Vagina (tissue), 2 donors: Measurements from ENCODE around the gene KDM1B. TPM values are rescaled to one million over a fixed set of nuclear protein-coding genes. Genes with fewer than 3 reads are reported as not detected.

Experiments used
- DNase-seq, 2 donors: peaks; one replicate each; pipeline ENCODE4 v3.0.0-alpha.2; 2017; ENCODE audit errors: extremely low spot score in 2 of 2
- H3K27ac ChIP-seq: fragments of 200-600 bp; sonication (generic); one replicate; pipeline ENCODE4 v1.5.1; 2019
- H3K27me3 ChIP-seq: fragments of 200-600 bp; sonication (generic); one replicate; pipeline ENCODE4 v1.5.1; 2019
- H3K36me3 ChIP-seq, 2 donors: fragments of 200-600 bp; sonication (generic); one replicate each; pipeline ENCODE4 v1.5.1; 2017 to 2019
- H3K4me1 ChIP-seq: fragments of 200-600 bp; sonication (generic); one replicate; pipeline ENCODE4 v1.5.1; 2019
- H3K4me3 ChIP-seq, 2 donors: fragments of 200-600 bp; sonication (generic); 1 replicate in 1 of 2; 2 replicates in 1 of 2; pipeline ENCODE4 v1.5.1; 2016 to 2019
- H3K9me3 ChIP-seq: fragments of 200-600 bp; sonication (generic); one replicate; pipeline ENCODE4 v1.5.1; 2019
- POLR2A ChIP-seq, 2 donors: fragments of 450-650 bp; IDR thresholded peaks; one replicate each; pipeline ENCODE4 v1.6.1; 2017; ENCODE audit warnings: antibody characterized with exemption in 2 of 2, mild to moderate bottlenecking in 2 of 2, moderate library complexity in 2 of 2
- POLR2AphosphoS5 ChIP-seq, 2 donors: sonication (generic); formaldehyde crosslinking; IDR thresholded peaks; one replicate each; pipeline ENCODE4 v1.9.0; 2017; ENCODE audit warnings: antibody characterized with exemption in 2 of 2, mild to moderate bottlenecking in 2 of 2, low read depth in 1 of 2; ENCODE audit not compliant: insufficient read depth in 1 of 2
- intact Hi-C: fragments of 100-400 bp; cut with DNase I; formaldehyde crosslinking; loops from one replicate; pipeline ENCODE4 v1.15.1; 2023
- total RNA-seq: library from RNA; depleted of rRNA; stranded (reverse); fragments of >200 nt; gene quantifications from one replicate; pipeline ENCODE4 v1.2.3, GENCODE V29; 2016
- TF ChIP-seq, protein P1 (sequence below), 3 experiments: fragments of 450-650 bp in 2 of 3; fragments of 200-600 bp in 1 of 3; sonication (generic) in 1 of 3; IDR thresholded peaks; one replicate each; pipeline ENCODE4 v1.5.1; 2017 to 2019; ENCODE audit warnings: antibody characterized with exemption in 3 of 3, mild to moderate bottlenecking in 2 of 3, moderate library complexity in 2 of 3

Gene KDM1B
- total RNA-seq, 1 donor from 2014 or later: 20.6 TPM

DNA sequence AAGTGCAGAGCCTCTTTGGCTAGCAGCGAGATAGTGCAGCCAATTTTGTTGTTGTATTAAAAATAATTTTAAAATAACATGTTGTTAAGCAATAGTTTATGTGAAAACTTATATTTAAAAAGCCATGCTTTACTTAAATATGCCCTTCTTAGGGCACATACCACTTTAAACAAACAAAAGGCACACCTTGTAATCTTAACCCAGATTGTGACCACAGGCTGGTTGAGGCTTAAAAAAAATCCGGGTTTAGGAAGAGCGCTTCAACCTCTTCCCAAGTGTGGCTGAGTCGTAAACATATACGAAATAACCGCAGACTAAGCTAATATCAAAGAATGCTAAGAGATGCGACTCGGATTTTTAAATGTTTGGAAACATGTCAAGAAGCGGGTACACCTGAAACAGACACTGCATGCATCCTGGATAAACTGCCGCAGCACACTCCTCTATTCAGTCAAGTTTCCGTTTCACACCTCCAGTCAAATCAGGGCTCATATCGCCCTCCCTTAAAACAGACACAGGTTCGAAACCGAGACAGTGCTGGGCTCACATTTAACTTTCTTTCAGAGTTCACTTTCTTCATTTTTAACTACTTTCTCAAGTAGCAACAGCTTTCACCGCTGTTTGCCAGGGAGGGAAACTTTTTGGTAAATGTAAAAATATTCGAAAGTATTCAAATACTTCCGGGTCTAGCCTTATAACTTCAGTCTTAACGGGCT, 107.6 kb downstream of the KDM1B start:
- peaks cover 43% of the 10 kb centered on the region for H3K4me1 ChIP-seq
- TF ChIP-seq POLR2AphosphoS5 (IDR thresholded peaks at IDR 0.05; ENCODE audit: insufficient read depth in 1 of 2, low read depth in 1 of 2): no peak
- no peak for TF ChIP-seq POLR2A (IDR thresholded peaks at IDR 0.05)
- TF ChIP-seq, protein P1, sequence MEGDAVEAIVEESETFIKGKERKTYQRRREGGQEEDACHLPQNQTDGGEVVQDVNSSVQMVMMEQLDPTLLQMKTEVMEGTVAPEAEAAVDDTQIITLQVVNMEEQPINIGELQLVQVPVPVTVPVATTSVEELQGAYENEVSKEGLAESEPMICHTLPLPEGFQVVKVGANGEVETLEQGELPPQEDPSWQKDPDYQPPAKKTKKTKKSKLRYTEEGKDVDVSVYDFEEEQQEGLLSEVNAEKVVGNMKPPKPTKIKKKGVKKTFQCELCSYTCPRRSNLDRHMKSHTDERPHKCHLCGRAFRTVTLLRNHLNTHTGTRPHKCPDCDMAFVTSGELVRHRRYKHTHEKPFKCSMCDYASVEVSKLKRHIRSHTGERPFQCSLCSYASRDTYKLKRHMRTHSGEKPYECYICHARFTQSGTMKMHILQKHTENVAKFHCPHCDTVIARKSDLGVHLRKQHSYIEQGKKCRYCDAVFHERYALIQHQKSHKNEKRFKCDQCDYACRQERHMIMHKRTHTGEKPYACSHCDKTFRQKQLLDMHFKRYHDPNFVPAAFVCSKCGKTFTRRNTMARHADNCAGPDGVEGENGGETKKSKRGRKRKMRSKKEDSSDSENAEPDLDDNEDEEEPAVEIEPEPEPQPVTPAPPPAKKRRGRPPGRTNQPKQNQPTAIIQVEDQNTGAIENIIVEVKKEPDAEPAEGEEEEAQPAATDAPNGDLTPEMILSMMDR (IDR thresholded peaks at IDR 0.05): no peak
- H3K36me3 ChIP-seq: no peaks in the 10 kb centered on the region
- no peaks in the 10 kb centered on the region for H3K9me3 ChIP-seq
- no peaks in the 10 kb centered on the region for H3K27me3 ChIP-seq
- peak overlapping the region; percentile 97 for H3K27ac ChIP-seq
- H3K4me3 ChIP-seq: peak overlapping the region; percentile 86 to 89
- intact Hi-C loops: no loop called here
- no peak for DNase-seq

GRCh38 chr6:18263418-18264218, 108.4 kb downstream of the KDM1B start:
- Histone ChIP-seq H3K4me3 (peak overlapping the region; percentile 86 to 89), H3K36me3 (no peaks in the 10 kb centered on the region), H3K4me1 (peaks cover 43% of the 10 kb centered on the region), H3K27me3 (no peaks in the 10 kb centered on the region), H3K9me3 (no peaks in the 10 kb centered on the region), H3K27ac (peak overlapping the region; percentile 97)
- intact Hi-C loops: no loop called here
- TF ChIP-seq POLR2A (IDR thresholded peaks at IDR 0.05): no peak
- TF ChIP-seq POLR2AphosphoS5 (IDR thresholded peaks at IDR 0.05; ENCODE audit: insufficient read depth in 1 of 2, low read depth in 1 of 2): peak in 1 of 2 donors; percentile 55
- no peak for DNase-seq

DNA sequence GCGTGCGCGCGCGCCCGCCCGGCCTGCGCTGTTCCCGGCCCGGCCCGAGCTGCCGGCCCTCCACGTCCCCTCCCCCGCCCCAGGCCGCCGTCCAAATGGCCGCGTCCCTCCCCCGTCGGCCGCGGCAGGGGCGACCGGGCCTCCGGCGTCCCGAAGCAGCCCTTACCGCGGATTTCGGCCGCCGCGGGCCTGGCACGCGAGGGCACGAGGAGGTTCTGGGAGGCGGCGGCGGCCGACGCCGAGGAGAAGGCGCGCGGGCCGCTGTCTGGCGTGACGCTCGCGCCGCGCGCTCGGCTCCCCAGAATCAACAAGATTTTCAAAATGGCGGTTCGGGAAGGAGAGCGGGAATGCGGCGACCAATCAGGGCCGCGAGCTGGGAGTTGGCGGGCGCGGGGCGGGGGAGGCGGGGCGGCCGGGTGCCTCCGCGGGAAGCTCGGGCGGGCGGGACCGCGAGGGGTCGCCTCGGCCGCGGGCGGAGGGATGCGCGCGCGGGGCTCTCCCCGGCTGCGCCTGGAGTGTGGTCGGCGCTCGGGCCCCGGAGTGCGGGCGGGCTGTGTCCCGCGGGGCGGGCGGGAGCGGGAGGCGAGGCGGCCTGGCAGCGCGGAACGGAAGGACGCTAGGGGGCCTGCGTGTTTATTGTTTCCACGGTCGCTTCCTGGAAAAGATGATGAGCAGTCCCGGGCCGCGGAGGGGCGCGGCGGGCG, 109.1 kb downstream of the KDM1B start, which contains the start of gene DEK:
Gene DEK, minus strand, starts transcription at position 312 of the 704 bp plus-strand sequence. CDS start 543 bp downstream, outside the sequence.
- intact Hi-C loops: no loop called here
- Histone ChIP-seq H3K27me3 (no peaks in the 10 kb centered on the region), H3K36me3 (no peaks in the 10 kb centered on the region), H3K4me3 (peak within 1 kb of the TSS; percentile 86 to 89), H3K4me1 (peaks cover 43% of the 10 kb centered on the region), H3K9me3 (no peaks in the 10 kb centered on the region), H3K27ac (peak within 1 kb of the TSS; percentile 97)
- peak in 1 of 2 donors; percentile 90 for DNase-seq
- TF ChIP-seq POLR2AphosphoS5 (IDR thresholded peaks at IDR 0.05; ENCODE audit: insufficient read depth in 1 of 2, low read depth in 1 of 2): peak in 1 of 2 donors; percentile 19
- TF ChIP-seq POLR2A (IDR thresholded peaks at IDR 0.05): no peak
- TF ChIP-seq, protein P1 (IDR thresholded peaks at IDR 0.05): peak in 1 of 3 experiments; percentile 33

DNA sequence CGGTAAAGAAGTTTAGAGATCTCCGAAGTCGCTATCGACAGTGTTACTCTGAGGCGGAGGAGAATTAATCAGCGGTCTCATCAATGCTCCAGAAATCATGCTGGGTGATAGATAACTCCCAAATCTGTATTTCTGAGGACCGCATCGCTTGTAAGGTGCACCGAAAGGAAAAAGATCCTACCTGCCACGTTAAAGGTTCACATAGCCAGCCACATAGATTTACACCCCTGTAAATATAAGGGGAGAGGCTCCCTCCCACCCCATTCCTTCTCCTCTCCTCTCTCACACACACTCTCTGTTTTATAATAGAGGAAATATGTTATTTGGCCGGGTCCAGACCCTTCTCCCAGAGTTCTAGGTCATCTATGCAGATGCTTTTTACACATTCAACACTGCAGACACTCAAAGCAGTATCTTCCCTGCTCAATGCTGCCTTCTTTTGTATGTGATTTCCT, 109.7 kb downstream of the KDM1B start:
- no peaks in the 10 kb centered on the region for H3K36me3 ChIP-seq
- no peaks in the 10 kb centered on the region for H3K9me3 ChIP-seq
- peaks cover 38% of the 10 kb centered on the region for H3K4me1 ChIP-seq
- intact Hi-C loops: no loop called here
- TF ChIP-seq POLR2AphosphoS5 (IDR thresholded peaks at IDR 0.05; ENCODE audit: insufficient read depth in 1 of 2, low read depth in 1 of 2): peak in 1 of 2 donors; percentile 6
- TF ChIP-seq, protein P1 (IDR thresholded peaks at IDR 0.05): no peak
- DNase-seq: no peak
- H3K27ac ChIP-seq: peak overlapping the region; percentile 97
- peak overlapping the region; percentile 86 to 89 for H3K4me3 ChIP-seq
- H3K27me3 ChIP-seq: no peaks in the 10 kb centered on the region
